Keratinocyte (primary cell): ENCODE measurements around the gene BCL2L11.

ENCODE experiments used
- EZH2 ChIP-seq: IDR thresholded peaks from one replicate; pipeline ENCODE4 v1.6.1; 2012; ENCODE audit warnings: inconsistent platforms, mild to moderate bottlenecking, low read length, moderate library complexity
- TF ChIP-seq, protein P1 (sequence below), 3 experiments: IDR thresholded peaks in 1 of 3; conservative IDR thresholded peaks in 1 of 3; optimal IDR thresholded peaks in 1 of 3; 2 replicates in 2 of 3; 3 replicates in 1 of 3; pipeline versions ENCODE3 to v1.5.1; 2011; ENCODE audit warnings: low read length in 3 of 3, mild to moderate bottlenecking in 3 of 3, moderate library complexity in 2 of 3, control low read depth in 1 of 3, inconsistent platforms in 1 of 3; ENCODE audit not compliant: insufficient read depth in 2 of 3; ENCODE audit errors: extremely low read depth in 1 of 3

DNA sequence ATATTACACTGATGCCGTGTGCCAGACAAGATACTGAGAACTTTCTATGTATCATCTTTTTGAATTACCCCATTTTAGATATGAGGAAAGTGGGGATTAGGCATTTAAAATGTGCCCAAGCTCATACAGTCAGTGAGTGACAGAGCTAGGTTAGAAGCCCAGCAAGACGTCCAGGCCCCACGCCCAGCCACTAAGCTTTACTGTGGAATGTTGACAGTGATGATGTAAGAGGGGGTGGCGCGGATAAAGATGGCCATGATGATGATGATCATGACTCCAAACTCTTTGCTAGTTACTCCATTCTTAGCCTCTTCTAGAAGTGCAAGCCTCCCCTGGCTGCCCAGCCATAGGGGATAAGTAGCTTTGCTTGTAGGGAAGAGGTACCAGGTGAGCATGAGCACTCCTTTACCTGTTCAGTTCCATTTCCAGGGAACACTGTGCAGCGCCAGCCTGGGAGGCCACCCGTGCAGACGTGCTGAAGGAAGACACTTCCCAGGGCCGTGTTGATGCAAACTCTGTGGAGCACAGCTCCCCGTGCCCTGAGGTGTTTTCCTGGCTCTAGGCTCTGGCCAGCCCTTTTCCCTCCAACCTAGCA is 65.5 kb downstream of the BCL2L11 start:
- TF ChIP-seq, protein P1, sequence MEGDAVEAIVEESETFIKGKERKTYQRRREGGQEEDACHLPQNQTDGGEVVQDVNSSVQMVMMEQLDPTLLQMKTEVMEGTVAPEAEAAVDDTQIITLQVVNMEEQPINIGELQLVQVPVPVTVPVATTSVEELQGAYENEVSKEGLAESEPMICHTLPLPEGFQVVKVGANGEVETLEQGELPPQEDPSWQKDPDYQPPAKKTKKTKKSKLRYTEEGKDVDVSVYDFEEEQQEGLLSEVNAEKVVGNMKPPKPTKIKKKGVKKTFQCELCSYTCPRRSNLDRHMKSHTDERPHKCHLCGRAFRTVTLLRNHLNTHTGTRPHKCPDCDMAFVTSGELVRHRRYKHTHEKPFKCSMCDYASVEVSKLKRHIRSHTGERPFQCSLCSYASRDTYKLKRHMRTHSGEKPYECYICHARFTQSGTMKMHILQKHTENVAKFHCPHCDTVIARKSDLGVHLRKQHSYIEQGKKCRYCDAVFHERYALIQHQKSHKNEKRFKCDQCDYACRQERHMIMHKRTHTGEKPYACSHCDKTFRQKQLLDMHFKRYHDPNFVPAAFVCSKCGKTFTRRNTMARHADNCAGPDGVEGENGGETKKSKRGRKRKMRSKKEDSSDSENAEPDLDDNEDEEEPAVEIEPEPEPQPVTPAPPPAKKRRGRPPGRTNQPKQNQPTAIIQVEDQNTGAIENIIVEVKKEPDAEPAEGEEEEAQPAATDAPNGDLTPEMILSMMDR (optimal IDR thresholded peaks at IDR 0.05 in 1 of 3, IDR thresholded peaks at IDR 0.05 in 1 of 3, conservative IDR thresholded peaks at IDR 0.05 in 1 of 3; ENCODE audit: extremely low read depth in 1 of 3, insufficient read depth in 2 of 3, low read length in 3 of 3) = no peak
- no peak for TF ChIP-seq EZH2
